HG02973 (cell line): ENCODE data around the gene AMOTL1.
"Not testable (repeated sequence)": the region's sequence is repeated elsewhere in the genome, so short reads cannot be mapped to it uniquely, and the experiment has no call there.

ENCODE experiments used
- ATAC-seq: cut with Tn5 transposase; IDR thresholded peaks from one replicate; pipeline ENCODE4 v1.9.1; 2021; ENCODE audit warnings: moderate library complexity; ENCODE audit not compliant: unreplicated experiment

Gene AMOTL1

GRCh38 chr11:94792451-94792850, 24.3 kb downstream of the AMOTL1 start:
- ATAC-seq: no peak

GRCh38 chr11:94793002-94793401, 24.8 kb downstream of the AMOTL1 start:
- ATAC-seq: no peak

GRCh38 chr11:94793822-94794221, 25.7 kb downstream of the AMOTL1 start:
- ATAC-seq: no peak

- ATAC-seq: no peak
Observed at GRCh38 chr11:94794287-94795168, 26.4 kb downstream of the AMOTL1 start.

- ATAC-seq: no peak
Observed at GRCh38 chr11:94795476-94796189, 27.5 kb downstream of the AMOTL1 start.

GRCh38 chr11:94796190-94796580, 28.0 kb downstream of the AMOTL1 start:
- no peak for ATAC-seq

GRCh38 chr11:94796863-94797262, 28.7 kb downstream of the AMOTL1 start:
- no peak for ATAC-seq

- no peak for ATAC-seq
Observed at GRCh38 chr11:94799726-94800125, 31.6 kb downstream of the AMOTL1 start.

- no peak for ATAC-seq
Observed at GRCh38 chr11:94800414-94800813, 32.3 kb downstream of the AMOTL1 start.

- ATAC-seq: no peak
Observed at GRCh38 chr11:94801866-94802460, 33.8 kb downstream of the AMOTL1 start.

GRCh38 chr11:94802501-94802900, 34.3 kb downstream of the AMOTL1 start:
- ATAC-seq: no peak

- no peak for ATAC-seq
Observed at GRCh38 chr11:94803491-94803890, 35.3 kb downstream of the AMOTL1 start.

GRCh38 chr11:94804874-94805273, 36.7 kb downstream of the AMOTL1 start:
- ATAC-seq: no peak

GRCh38 chr11:94806014-94806413, 37.9 kb downstream of the AMOTL1 start:
- ATAC-seq: no peak

- ATAC-seq: no peak
Observed at GRCh38 chr11:94806419-94806818, 38.3 kb downstream of the AMOTL1 start.

GRCh38 chr11:94809251-94809650, 41.1 kb downstream of the AMOTL1 start:
- no peak for ATAC-seq

- not testable (repeated sequence) for ATAC-seq
Observed at GRCh38 chr11:94812724-94813720, 44.9 kb downstream of the AMOTL1 start.

- no peak for ATAC-seq
Observed at GRCh38 chr11:94814272-94814976, 46.3 kb downstream of the AMOTL1 start.

- ATAC-seq: no peak
Observed at GRCh38 chr11:94815705-94816344, 47.7 kb downstream of the AMOTL1 start.
